RPMI7951 (cell line): ENCODE data around the gene STAT1. TPM values are rescaled to one million over a fixed set of nuclear protein-coding genes. Genes with fewer than 3 reads are reported as not detected.
"Not testable (repeated sequence)": the region's sequence is repeated elsewhere in the genome, so short reads cannot be mapped to it uniquely, and the experiment has no call there.

Experiments
- DNase-seq: peaks from one replicate; pipeline ENCODE4 v3.0.0-alpha.2; 2012; ENCODE audit warnings: low read depth
- total RNA-seq: library from RNA; depleted of rRNA; stranded (reverse); fragments of >200 nt; shearing (Covaris generic); gene quantifications from 2 replicates; pipeline ENCODE4 v1.2.3, GENCODE V29; 2014

STAT1 gene
- total RNA-seq, 1 experiment from 2014 or later = 101 TPM

- DNase-seq = no peak
Observed at GRCh38 chr2:191006997-191007783, 6.8 kb downstream of the STAT1 start.

- no peak for DNase-seq
Observed at GRCh38 chr2:191006297-191006696, 7.7 kb downstream of the STAT1 start.

- no peak for DNase-seq
Observed at GRCh38 chr2:191003405-191004309, 10.3 kb downstream of the STAT1 start.

- DNase-seq = no peak
Observed at GRCh38 chr2:191001624-191002023, 12.3 kb downstream of the STAT1 start.

- no peak for DNase-seq
Observed at GRCh38 chr2:191001032-191001431, 12.9 kb downstream of the STAT1 start.

- no peak for DNase-seq
Observed at GRCh38 chr2:190999949-191000665, 13.9 kb downstream of the STAT1 start.

DNA sequence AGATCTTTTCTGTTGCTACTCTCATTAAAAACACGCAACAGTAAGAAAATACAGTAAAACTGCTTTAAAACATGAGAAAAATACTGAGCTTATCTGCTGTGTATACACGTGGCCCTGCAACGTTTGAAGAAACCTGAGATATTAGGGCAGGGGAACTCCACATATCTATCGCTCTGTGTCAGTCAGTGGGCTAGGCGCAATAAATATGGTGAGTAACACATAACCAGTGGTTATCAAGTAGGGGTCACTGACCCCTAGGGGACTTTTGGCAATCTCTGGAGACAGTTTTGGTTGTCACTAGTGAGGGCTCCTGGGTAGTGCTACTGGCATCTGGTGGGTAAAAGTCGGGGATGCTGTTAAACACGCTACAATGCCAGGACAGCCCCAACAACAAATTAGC is 14.9 kb downstream of the STAT1 start:
- DNase-seq = no peak

- no peak for DNase-seq
Observed at GRCh38 chr2:190997526-190998113, 16.4 kb downstream of the STAT1 start.

DNA sequence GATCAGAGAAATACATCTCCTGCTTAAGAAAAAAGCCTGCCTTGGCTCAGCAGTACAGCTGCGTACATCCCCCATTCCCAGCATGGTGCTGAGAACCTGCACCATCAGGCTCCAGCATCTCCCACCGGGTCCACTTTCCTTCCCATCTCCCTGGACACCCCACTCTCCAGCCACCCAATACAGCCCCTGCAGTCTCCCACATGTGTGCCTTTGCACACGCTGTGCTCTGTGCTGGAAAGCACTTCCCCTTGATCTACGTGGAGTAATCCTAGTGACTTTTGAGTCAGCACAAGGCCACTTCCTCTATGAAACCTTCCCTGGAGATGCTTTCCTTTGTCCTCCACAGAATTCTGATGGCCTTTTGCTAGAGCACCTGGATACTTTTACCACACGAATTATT is 17.0 kb downstream of the STAT1 start:
- DNase-seq = no peak

DNA sequence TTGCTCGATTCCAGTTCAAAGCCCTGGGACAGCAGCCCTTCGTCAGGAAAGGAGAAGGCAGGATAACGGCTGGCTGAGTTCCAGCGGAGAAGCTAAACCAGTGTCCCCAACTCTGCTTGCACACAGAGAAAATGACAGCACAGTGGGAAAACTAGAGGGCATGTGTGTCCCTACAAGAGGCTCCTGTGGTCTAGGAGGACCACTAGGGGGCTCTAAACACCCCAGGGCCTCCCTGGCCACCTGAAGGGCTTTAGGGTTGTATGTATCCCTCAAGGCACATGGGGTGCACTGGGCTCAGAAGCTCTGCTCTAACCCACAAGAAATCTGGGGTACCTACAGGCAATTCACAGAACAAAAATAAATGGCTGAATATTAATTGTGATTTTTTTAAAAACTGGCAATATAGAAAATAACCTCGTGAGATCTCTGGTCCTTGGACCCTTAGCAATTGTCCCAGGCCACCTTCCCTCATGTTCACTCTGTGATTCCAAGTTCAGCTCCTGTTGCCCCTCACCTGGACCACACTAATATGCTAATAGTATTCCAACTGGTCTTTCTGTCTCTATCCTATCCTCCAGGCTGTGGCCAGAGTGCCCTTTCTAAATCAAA is 17.5 kb downstream of the STAT1 start:
- DNase-seq = peak; percentile 44

- DNase-seq = not testable (repeated sequence)
Observed at GRCh38 chr2:190995315-190995714, 18.7 kb downstream of the STAT1 start.

DNA sequence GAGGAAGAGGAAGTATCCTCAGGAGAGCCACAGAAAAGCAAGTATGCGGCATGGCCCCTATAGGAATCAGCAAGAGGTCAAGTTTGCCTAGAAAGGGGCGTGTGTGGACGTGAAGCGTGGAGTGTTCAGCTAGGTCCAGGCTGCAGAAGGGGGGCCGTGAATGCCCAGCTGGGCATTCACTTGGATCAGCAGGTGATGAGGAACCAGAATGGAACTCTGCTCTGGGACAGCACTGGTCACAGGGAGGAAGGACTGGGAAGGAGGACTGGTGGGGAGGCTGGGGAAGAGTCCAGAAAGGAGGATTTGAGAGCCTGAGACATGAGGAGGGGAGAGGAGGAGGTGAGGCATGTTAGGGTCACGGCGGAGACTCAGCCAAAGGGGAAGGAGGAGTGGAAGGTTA is 19.8 kb downstream of the STAT1 start:
- no peak for DNase-seq

DNA sequence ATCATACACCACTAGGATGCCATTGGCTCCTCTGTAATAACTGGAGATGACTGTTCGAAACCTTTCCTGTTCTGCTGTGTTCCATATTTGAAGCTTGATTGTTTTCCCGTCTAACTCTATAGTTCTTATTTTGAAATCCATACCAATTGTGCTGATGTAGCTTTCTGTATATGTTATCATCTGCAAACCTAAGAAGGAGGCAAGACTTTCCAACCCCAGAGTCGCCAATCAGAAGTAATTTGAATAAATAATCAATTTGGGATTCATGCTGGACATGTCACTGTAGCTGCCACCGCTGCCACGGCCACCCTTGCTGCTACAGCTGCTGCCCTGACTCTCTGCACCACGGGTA is 20.7 kb downstream of the STAT1 start:
- no peak for DNase-seq

GRCh38 chr2:190990132-190990531 is 23.8 kb downstream of the STAT1 start:
- no peak for DNase-seq

GRCh38 chr2:190988910-190989309 is 25.1 kb downstream of the STAT1 start:
- no peak for DNase-seq

DNA sequence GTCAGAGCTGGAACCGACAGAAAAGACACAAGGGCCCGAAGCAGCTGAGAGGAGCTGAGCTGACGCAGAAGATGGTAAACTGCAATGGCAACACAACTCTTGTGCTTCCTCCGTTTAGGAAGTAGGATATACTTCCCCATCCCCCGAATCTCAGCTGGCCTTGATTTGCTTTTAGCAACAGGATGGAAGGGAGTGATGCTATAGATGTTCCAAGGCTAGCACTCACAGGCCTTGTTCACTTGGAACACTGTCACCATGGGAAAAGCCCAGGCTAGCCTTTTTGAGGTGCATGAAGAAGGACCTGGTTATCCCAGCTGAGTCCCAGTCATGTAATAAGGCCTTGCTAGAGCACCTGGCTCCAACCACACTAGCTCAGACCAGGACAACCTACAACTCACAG is 26.0 kb downstream of the STAT1 start:
- DNase-seq = no peak

DNA sequence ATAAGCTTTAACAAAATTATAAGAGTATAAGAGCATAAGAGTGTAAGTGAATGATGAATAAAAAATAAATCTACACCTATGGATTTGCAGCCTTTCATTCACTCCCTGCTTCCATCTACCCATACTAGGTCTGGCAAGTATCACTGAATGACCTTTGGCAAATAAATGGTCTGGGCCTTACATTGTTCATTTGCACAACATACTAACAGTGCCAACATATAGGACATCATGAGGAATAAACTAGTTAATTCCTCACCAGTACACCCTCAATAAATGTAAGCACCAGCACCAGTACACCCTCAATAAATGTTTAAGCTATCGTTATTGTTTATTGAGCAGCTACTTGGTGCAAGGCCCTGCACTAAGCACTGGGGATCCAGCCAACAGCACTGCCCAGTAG is 26.9 kb downstream of the STAT1 start:
- DNase-seq = no peak

- DNase-seq = no peak
Observed at GRCh38 chr2:190986221-190986953, 27.6 kb downstream of the STAT1 start.

DNA sequence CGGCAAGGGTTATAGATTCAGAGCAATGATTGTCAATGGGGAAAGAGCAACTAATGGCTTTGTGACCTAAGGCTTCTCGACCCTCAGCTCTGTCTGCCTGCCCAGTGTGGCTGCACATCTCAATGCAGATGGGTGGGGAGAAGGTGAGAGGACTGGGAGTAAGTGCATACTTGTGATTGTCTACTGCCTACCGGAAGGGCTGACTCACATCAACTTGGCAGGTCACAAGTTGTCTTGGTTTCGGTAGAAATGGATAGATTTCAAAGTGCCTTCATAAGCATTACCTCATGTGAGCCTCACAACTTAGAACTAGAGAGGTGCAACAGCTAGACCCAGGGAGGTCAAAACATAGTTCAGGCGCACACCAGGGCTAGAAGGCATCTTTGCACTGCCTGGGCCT is 29.4 kb downstream of the STAT1 start:
- DNase-seq = peak; percentile 54

DNA sequence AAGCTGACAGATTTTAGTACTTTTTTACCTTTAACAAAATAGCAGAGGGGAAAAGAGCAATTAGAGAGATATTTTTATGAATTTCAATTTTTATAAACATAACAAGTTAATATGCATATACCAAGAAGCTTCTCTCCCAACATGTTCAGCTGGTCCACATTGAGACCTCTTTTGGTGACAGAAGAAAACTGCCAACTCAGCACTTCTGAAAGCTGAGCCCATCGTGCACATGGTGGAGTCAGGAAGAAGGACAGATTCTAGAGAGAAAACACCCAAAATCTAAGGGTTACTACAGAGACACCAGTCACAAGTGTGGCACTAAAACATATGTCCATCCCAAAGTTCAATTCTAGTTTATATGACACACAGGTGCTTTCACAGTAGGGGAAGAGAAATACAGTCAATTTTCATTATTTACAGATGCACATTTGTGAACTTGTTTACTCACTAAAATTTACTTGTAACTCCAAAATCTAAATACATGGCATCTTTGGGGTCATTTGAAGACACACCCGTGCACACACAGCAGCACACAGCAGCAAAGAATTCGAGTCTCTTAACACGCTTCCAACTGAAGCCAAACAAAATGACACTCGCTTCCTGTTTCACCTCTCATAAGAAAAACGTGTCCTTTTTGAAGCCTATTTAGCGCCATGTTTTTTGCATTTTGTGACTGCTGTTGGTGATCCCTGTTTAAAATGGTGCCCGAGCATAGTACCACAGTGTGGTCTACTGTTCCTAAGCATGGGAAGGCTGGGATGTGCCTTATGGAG is 31.5 kb downstream of the STAT1 start:
- no peak for DNase-seq
